Measurements from ENCODE around the gene TTC34.

The TTC34 gene

GRCh38 chr1:2645776-2646175 lies 155.7 kb downstream of the TTC34 start:
- Histone ChIP-seq H3K9ac (ENCODE audit: low read length) (no peak overlapping the region), H3K4me1 (ENCODE audit: control insufficient read depth in 1 of 2, insufficient read depth in 2 of 2, low read length in 2 of 2) (peaks cover 7 to 14% of the 10 kb centered on the region in 2 experiments), H3K23ac (ENCODE audit: low read length) (no peak overlapping the region), H2BK120ac (ENCODE audit: insufficient read depth, low read length, poor library complexity) (no peak overlapping the region), H3K14ac (ENCODE audit: low read length) (no peak overlapping the region), H3K27me3 (ENCODE audit: insufficient read depth, low read length) (no peaks in the 10 kb centered on the region), H3K18ac (ENCODE audit: low read length) (no peak overlapping the region), H3K79me2 (ENCODE audit: control insufficient read depth, insufficient read depth, low read length, poor library complexity) (peaks cover 8% of the 10 kb centered on the region), H2AFZ (ENCODE audit: insufficient read depth, low read length, poor library complexity) (no peak overlapping the region), H2BK12ac (ENCODE audit: low read length) (no peak overlapping the region), H3K79me1 (ENCODE audit: low read length) (peaks cover 6% of the 10 kb centered on the region), H4K91ac (ENCODE audit: low read depth, low read length) (no peak overlapping the region), H3K36me3 (ENCODE audit: control insufficient read depth in 1 of 2, insufficient read depth in 2 of 2, low read length in 2 of 2) (peaks cover 0 to 1% of the 10 kb centered on the region in 2 experiments), H3K9me3 (ENCODE audit: insufficient read depth, low read depth, low read length) (peaks cover 38% of the 10 kb centered on the region), H4K8ac (ENCODE audit: low read depth, low read length) (no peak overlapping the region), H3K4ac (ENCODE audit: low read depth, low read length) (no peak overlapping the region), H2BK5ac (ENCODE audit: low read depth, low read length, poor library complexity) (no peak overlapping the region), H2AK5ac (ENCODE audit: low read length) (no peak overlapping the region), H4K12ac (ENCODE audit: low read depth, low read length) (no peak overlapping the region), H3K4me2 (ENCODE audit: low read length) (no peak overlapping the region), H3K27ac (ENCODE audit: low read depth, low read length) (no peak overlapping the region), H3K4me3 (ENCODE audit: low read depth, low read length) (no peak overlapping the region)
- DNase-seq = no peak
- no CpG with 5 or more reads among the region's 11 CpGs for WGBS (ENCODE audit: extremely low coverage, insufficient coverage, insufficient read length)

GRCh38 chr1:2645143-2645542 lies 156.3 kb downstream of the TTC34 start:
- H2AK5ac ChIP-seq (ENCODE audit: low read length) = no peak overlapping the region
- H2BK12ac ChIP-seq (ENCODE audit: low read length) = no peak overlapping the region
- no peak overlapping the region for H3K4me3 ChIP-seq (ENCODE audit: low read depth, low read length)
- H2AFZ ChIP-seq (ENCODE audit: insufficient read depth, low read length, poor library complexity) = no peak overlapping the region
- H4K8ac ChIP-seq (ENCODE audit: low read depth, low read length) = no peak overlapping the region
- H2BK120ac ChIP-seq (ENCODE audit: insufficient read depth, low read length, poor library complexity) = no peak overlapping the region
- no peak overlapping the region for H3K14ac ChIP-seq (ENCODE audit: low read length)
- H3K4me2 ChIP-seq (ENCODE audit: low read length) = no peak overlapping the region
- no CpG with 5 or more reads among the region's 14 CpGs for whole genome bisulfite sequencing (ENCODE audit: extremely low coverage, insufficient coverage, insufficient read length)
- peaks cover 7 to 14% of the 10 kb centered on the region in 2 experiments for H3K4me1 ChIP-seq (ENCODE audit: control insufficient read depth in 1 of 2, insufficient read depth in 2 of 2, low read length in 2 of 2)
- H3K27ac ChIP-seq (ENCODE audit: low read depth, low read length) = no peak overlapping the region
- H4K91ac ChIP-seq (ENCODE audit: low read depth, low read length) = no peak overlapping the region
- no peak overlapping the region for H3K23ac ChIP-seq (ENCODE audit: low read length)
- H3K79me2 ChIP-seq (ENCODE audit: control insufficient read depth, insufficient read depth, low read length, poor library complexity) = peaks cover 8% of the 10 kb centered on the region
- no peak overlapping the region for H4K12ac ChIP-seq (ENCODE audit: low read depth, low read length)
- no peak overlapping the region for H2BK5ac ChIP-seq (ENCODE audit: low read depth, low read length, poor library complexity)
- H3K4ac ChIP-seq (ENCODE audit: low read depth, low read length) = no peak overlapping the region
- H3K9ac ChIP-seq (ENCODE audit: low read length) = no peak overlapping the region
- H3K18ac ChIP-seq (ENCODE audit: low read length) = no peak overlapping the region
- peaks cover 0 to 1% of the 10 kb centered on the region in 2 experiments for H3K36me3 ChIP-seq (ENCODE audit: control insufficient read depth in 1 of 2, insufficient read depth in 2 of 2, low read length in 2 of 2)
- H3K27me3 ChIP-seq (ENCODE audit: insufficient read depth, low read length) = no peaks in the 10 kb centered on the region
- peaks cover 6% of the 10 kb centered on the region for H3K79me1 ChIP-seq (ENCODE audit: low read length)
- H3K9me3 ChIP-seq (ENCODE audit: insufficient read depth, low read depth, low read length) = peaks cover 32% of the 10 kb centered on the region
- DNase-seq = no peak

- Histone ChIP-seq H3K4ac (ENCODE audit: low read depth, low read length) (no peak overlapping the region), H3K18ac (ENCODE audit: low read length) (no peak overlapping the region), H3K27ac (ENCODE audit: low read depth, low read length) (no peak overlapping the region), H4K12ac (ENCODE audit: low read depth, low read length) (no peak overlapping the region), H3K27me3 (ENCODE audit: insufficient read depth, low read length) (no peaks in the 10 kb centered on the region), H3K79me2 (ENCODE audit: control insufficient read depth, insufficient read depth, low read length, poor library complexity) (peaks cover 8% of the 10 kb centered on the region), H2AFZ (ENCODE audit: insufficient read depth, low read length, poor library complexity) (no peak overlapping the region), H4K91ac (ENCODE audit: low read depth, low read length) (no peak overlapping the region), H3K14ac (ENCODE audit: low read length) (no peak overlapping the region), H3K9me3 (ENCODE audit: insufficient read depth, low read depth, low read length) (peaks cover 30% of the 10 kb centered on the region), H3K4me2 (ENCODE audit: low read length) (no peak overlapping the region), H3K4me1 (ENCODE audit: control insufficient read depth in 1 of 2, insufficient read depth in 2 of 2, low read length in 2 of 2) (peaks cover 7 to 14% of the 10 kb centered on the region in 2 experiments), H2BK5ac (ENCODE audit: low read depth, low read length, poor library complexity) (no peak overlapping the region), H3K79me1 (ENCODE audit: low read length) (peaks cover 6% of the 10 kb centered on the region), H4K8ac (ENCODE audit: low read depth, low read length) (no peak overlapping the region), H3K4me3 (ENCODE audit: low read depth, low read length) (no peak overlapping the region), H3K36me3 (ENCODE audit: control insufficient read depth in 1 of 2, insufficient read depth in 2 of 2, low read length in 2 of 2) (peaks cover 0 to 1% of the 10 kb centered on the region in 2 experiments), H3K9ac (ENCODE audit: low read length) (no peak overlapping the region), H3K23ac (ENCODE audit: low read length) (no peak overlapping the region), H2AK5ac (ENCODE audit: low read length) (no peak overlapping the region), H2BK12ac (ENCODE audit: low read length) (no peak overlapping the region), H2BK120ac (ENCODE audit: insufficient read depth, low read length, poor library complexity) (no peak overlapping the region)
- DNase-seq = no peak
- WGBS (ENCODE audit: extremely low coverage, insufficient coverage, insufficient read length) = no CpG with 5 or more reads among the region's 12 CpGs
Observed at GRCh38 chr1:2644591-2645101, 156.8 kb downstream of the TTC34 start.

- H3K4me2 ChIP-seq (ENCODE audit: low read length) = no peak overlapping the region
- no peaks in the 10 kb centered on the region for H3K27me3 ChIP-seq (ENCODE audit: insufficient read depth, low read length)
- peaks cover 7 to 14% of the 10 kb centered on the region in 2 experiments for H3K4me1 ChIP-seq (ENCODE audit: control insufficient read depth in 1 of 2, insufficient read depth in 2 of 2, low read length in 2 of 2)
- no peak overlapping the region for H2AK5ac ChIP-seq (ENCODE audit: low read length)
- H3K79me1 ChIP-seq (ENCODE audit: low read length) = peaks cover 6% of the 10 kb centered on the region
- H3K27ac ChIP-seq (ENCODE audit: low read depth, low read length) = no peak overlapping the region
- no peak overlapping the region for H2BK12ac ChIP-seq (ENCODE audit: low read length)
- H3K36me3 ChIP-seq (ENCODE audit: control insufficient read depth in 1 of 2, insufficient read depth in 2 of 2, low read length in 2 of 2) = peaks cover 0 to 1% of the 10 kb centered on the region in 2 experiments
- H3K14ac ChIP-seq (ENCODE audit: low read length) = no peak overlapping the region
- no peak overlapping the region for H3K18ac ChIP-seq (ENCODE audit: low read length)
- no peak overlapping the region for H4K8ac ChIP-seq (ENCODE audit: low read depth, low read length)
- WGBS (ENCODE audit: extremely low coverage, insufficient coverage, insufficient read length) = no CpG with 5 or more reads among the region's 14 CpGs
- H2BK5ac ChIP-seq (ENCODE audit: low read depth, low read length, poor library complexity) = no peak overlapping the region
- no peak overlapping the region for H3K4ac ChIP-seq (ENCODE audit: low read depth, low read length)
- peaks cover 25% of the 10 kb centered on the region for H3K9me3 ChIP-seq (ENCODE audit: insufficient read depth, low read depth, low read length)
- H2AFZ ChIP-seq (ENCODE audit: insufficient read depth, low read length, poor library complexity) = no peak overlapping the region
- H3K9ac ChIP-seq (ENCODE audit: low read length) = no peak overlapping the region
- H3K79me2 ChIP-seq (ENCODE audit: control insufficient read depth, insufficient read depth, low read length, poor library complexity) = peaks cover 8% of the 10 kb centered on the region
- H3K4me3 ChIP-seq (ENCODE audit: low read depth, low read length) = no peak overlapping the region
- no peak overlapping the region for H4K12ac ChIP-seq (ENCODE audit: low read depth, low read length)
- no peak for DNase-seq
- H2BK120ac ChIP-seq (ENCODE audit: insufficient read depth, low read length, poor library complexity) = no peak overlapping the region
- H3K23ac ChIP-seq (ENCODE audit: low read length) = no peak overlapping the region
- no peak overlapping the region for H4K91ac ChIP-seq (ENCODE audit: low read depth, low read length)
Observed at GRCh38 chr1:2644171-2644570, 157.3 kb downstream of the TTC34 start.
